Smooth muscle cell (in vitro differentiated cells): Measurements from ENCODE around the gene ZNF845. TPM values are rescaled to one million over a fixed set of nuclear protein-coding genes. Genes with fewer than 3 reads are reported as not detected.
A peak's percentile ranks its signal among the peaks of the same experiment; 100 is the strongest.
"Not testable (repeated sequence)": the region's sequence is repeated elsewhere in the genome, so short reads cannot be mapped to it uniquely, and the experiment has no call there.

Experiments
- DNase-seq: peaks from one replicate; lab custom pipeline; 2025; ENCODE audit not compliant: unreplicated experiment; lab: John Stamatoyannopoulos, UW
- H2AFZ ChIP-seq: fragments of 200-600 bp; sonication (generic); 2 replicates; pipeline ENCODE4 v1.6.0; 2016; ENCODE audit warnings: antibody characterized with exemption, low read depth, mild to moderate bottlenecking
- H3F3A ChIP-seq: fragments of 200-600 bp; sonication (generic); 2 replicates; pipeline ENCODE4 v1.6.0; 2017; ENCODE audit warnings: antibody characterized with exemption, low read depth
- H3K27ac ChIP-seq: fragments of 200-600 bp; sonication (generic); 2 replicates; pipeline ENCODE4 v1.5.1; 2016; ENCODE audit warnings: low read depth, mild to moderate bottlenecking
- H3K27me3 ChIP-seq: fragments of 200-600 bp; sonication (generic); 2 replicates; pipeline ENCODE4 v1.6.1; 2016; ENCODE audit warnings: low read depth, mild to moderate bottlenecking
- H3K36me3 ChIP-seq: fragments of 200-600 bp; sonication (generic); 2 replicates; pipeline ENCODE4 v1.5.1; 2016; ENCODE audit warnings: low read depth
- H3K4me1 ChIP-seq: fragments of 200-600 bp; sonication (generic); 2 replicates; pipeline ENCODE4 v1.5.1; 2016; ENCODE audit warnings: low read depth
- H3K4me2 ChIP-seq: fragments of 200-600 bp; sonication (generic); 2 replicates; pipeline ENCODE4 v1.6.0; 2016; ENCODE audit warnings: mild to moderate bottlenecking
- H3K4me3 ChIP-seq: fragments of 200-600 bp; sonication (generic); 2 replicates; pipeline ENCODE4 v1.5.1; 2016; ENCODE audit warnings: mild to moderate bottlenecking
- H3K79me2 ChIP-seq: fragments of 200-600 bp; sonication (generic); 2 replicates; pipeline ENCODE4 v1.6.0; 2016; ENCODE audit warnings: low read depth, mild to moderate bottlenecking
- H3K9ac ChIP-seq: fragments of 200-600 bp; sonication (generic); 2 replicates; pipeline ENCODE4 v1.6.0; 2016; ENCODE audit warnings: low read depth
- H3K9me3 ChIP-seq: fragments of 200-600 bp; sonication (generic); replicated peaks from 2 replicates; pipeline ENCODE4 v1.5.1; 2016; ENCODE audit warnings: low read depth
- H4K20me1 ChIP-seq: fragments of 200-600 bp; sonication (generic); 2 replicates; pipeline ENCODE4 v1.6.0; 2016; ENCODE audit warnings: low read depth
- CTCF ChIP-seq: fragments of 200-600 bp; sonication (generic); IDR thresholded peaks from 2 replicates; pipeline ENCODE4 v1.5.1; 2017; ENCODE audit warnings: borderline replicate concordance, mild to moderate bottlenecking, antibody characterized with exemption; ENCODE audit not compliant: insufficient read depth, poor library complexity, severe bottlenecking
- WGBS: methylation state at CpG from one replicate; pipeline ENCODE4 v1.1.7; 2016; ENCODE audit warnings: low lambda C conversion rate; 5-methylcytosine and 5-hydroxymethylcytosine counted together
- polyA plus RNA-seq: library from polyadenylated mRNA; unstranded; fragments of >200 nt; fragmentation: Nextera tagmentation; extraction: Ambion mirVana; gene quantifications from 2 replicates; pipeline ENCODE4 v1.2.1, GENCODE V29; 2016
- total RNA-seq: library from RNA; depleted of rRNA; stranded (reverse); fragments of >200 nt; gene quantifications from 2 replicates; pipeline ENCODE4 v1.2.3, GENCODE V29; 2014

The ZNF845 gene
- total and polyA plus RNA-seq, 2 experiments from 2014 or later, result 3.1 to 9.5 TPM

GRCh38 chr19:53294786-53295441 lies 38.6 kb upstream of the ZNF845 start:
- peak overlapping the region; percentile 69 for H3K27ac ChIP-seq
- no peak overlapping the region for H3K4me2 ChIP-seq
- WGBS, result 74% methylated on average over 7 of the region's 7 CpGs
- H3K79me2 ChIP-seq, result no peaks in the 10 kb centered on the region
- H4K20me1 ChIP-seq, result no peaks in the 10 kb centered on the region
- no peaks in the 10 kb centered on the region for H3K4me1 ChIP-seq
- H3K9ac ChIP-seq, result peak overlapping the region; percentile 51
- no peaks in the 10 kb centered on the region for H3K27me3 ChIP-seq
- no peaks in the 10 kb centered on the region for H3F3A ChIP-seq
- no peak for TF ChIP-seq CTCF
- peaks cover 3% of the 10 kb centered on the region for H3K9me3 ChIP-seq
- DNase-seq, result no peak
- no peak overlapping the region for H3K4me3 ChIP-seq
- no peaks in the 10 kb centered on the region for H3K36me3 ChIP-seq
- H2AFZ ChIP-seq, result peak overlapping the region; percentile 54

DNA sequence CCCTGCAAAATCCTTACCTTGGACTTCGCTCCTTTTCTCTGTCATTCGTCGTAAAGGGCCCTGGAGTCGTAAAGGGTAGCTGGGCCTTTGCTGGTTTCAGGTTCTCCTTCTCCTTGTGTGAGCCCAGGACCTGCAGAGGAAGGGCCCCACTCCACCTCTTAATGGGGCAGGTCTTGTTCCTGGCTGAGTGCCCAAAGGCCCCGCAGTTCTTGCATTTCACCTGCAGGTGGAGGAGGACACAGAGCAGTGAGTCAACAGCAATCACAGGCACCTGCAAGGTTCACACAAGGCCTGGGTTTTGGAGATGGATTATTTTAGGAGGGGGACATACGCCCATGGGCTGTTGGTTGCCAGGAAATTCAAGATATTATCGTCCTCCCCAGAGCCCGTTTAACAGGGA lies 32.2 kb upstream of the ZNF845 start:
- H3K4me1 ChIP-seq, H3K9me3 ChIP-seq, H3K4me3 ChIP-seq, H3K36me3 ChIP-seq, H3K4me2 ChIP-seq, H3K27ac ChIP-seq, H2AFZ ChIP-seq, H4K20me1 ChIP-seq, DNase-seq, H3K9ac ChIP-seq, H3K79me2 ChIP-seq, H3F3A ChIP-seq, H3K27me3 ChIP-seq: not testable (repeated sequence)
- WGBS, result 57% methylated on average over 1 of the region's 8 CpGs

DNA sequence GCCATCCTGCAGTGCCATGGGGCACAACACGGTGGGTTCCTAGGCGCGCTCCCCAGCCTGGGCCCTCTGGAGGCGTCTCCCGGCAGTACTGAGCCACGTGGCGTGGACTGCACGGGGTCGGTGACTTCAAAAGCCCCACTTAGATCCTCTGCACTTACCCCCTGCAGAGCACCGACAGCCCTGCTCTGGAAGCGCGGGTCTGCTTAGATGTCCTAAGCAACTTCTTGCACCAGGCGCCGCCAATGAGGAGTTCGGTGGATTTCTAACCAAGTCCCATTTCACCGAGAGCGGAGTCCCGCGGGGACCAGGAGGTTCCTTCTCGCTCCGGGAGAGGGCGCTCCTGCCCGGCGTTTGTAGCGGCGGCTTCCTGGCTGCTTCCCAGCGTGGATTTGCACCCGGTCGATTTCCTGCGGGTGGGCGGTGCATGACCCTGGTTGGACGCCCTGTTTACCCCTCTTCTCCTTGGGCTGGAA lies 25.2 kb upstream of the ZNF845 start:
- Histone ChIP-seq H3K27me3 (no peaks in the 10 kb centered on the region), H3K79me2 (no peaks in the 10 kb centered on the region), H3K9ac (no peak overlapping the region), H3K36me3 (no peaks in the 10 kb centered on the region), H3K9me3 (no peaks in the 10 kb centered on the region), H3F3A (no peaks in the 10 kb centered on the region), H3K4me2 (peak overlapping the region; percentile 72), H3K4me3 (peak overlapping the region; percentile 23), H3K27ac (no peak overlapping the region), H3K4me1 (no peaks in the 10 kb centered on the region), H4K20me1 (no peaks in the 10 kb centered on the region), H2AFZ (peak overlapping the region; percentile 90)
- WGBS, result 14% methylated on average over 32 of the region's 32 CpGs
- peak; percentile 52 for TF ChIP-seq CTCF
- DNase-seq, result no peak

DNA sequence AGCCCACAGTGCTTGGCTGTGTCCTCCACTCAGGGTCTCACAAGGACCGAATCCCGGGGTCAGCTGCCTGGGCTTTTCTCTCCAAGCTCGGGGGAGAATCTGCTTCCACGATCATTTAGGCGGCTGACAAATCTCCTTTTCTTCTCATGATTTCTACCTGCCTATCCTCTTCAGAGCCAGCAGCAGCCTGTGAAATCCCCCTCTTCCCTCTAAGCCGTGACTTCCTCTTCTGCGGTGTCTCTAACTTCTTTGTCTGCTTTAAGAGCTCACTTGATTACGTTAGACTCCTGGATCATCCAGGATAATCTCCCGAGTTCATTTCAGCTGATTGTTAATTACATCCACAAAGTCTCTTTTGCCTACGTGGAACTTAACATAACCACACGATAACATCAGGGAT lies 22.5 kb upstream of the ZNF845 start:
- no peak overlapping the region for H3K4me3 ChIP-seq

More for the DNA sequence above, 22.5 kb upstream of the ZNF845 start:
- Histone ChIP-seq H3K27me3 (no peaks in the 10 kb centered on the region), H3K9me3 (no peaks in the 10 kb centered on the region), H3K27ac (no peak overlapping the region), H4K20me1 (no peaks in the 10 kb centered on the region), H3K4me2 (peak overlapping the region; percentile 17), H3K4me1 (no peaks in the 10 kb centered on the region), H3K9ac (no peak overlapping the region), H3F3A (no peaks in the 10 kb centered on the region), H3K36me3 (no peaks in the 10 kb centered on the region), H2AFZ (peak overlapping the region; percentile 63), H3K79me2 (no peaks in the 10 kb centered on the region)
- DNase-seq, result no peak
- no peak for TF ChIP-seq CTCF
- 45% methylated on average over 11 of the region's 11 CpGs for WGBS
